HepG2 (cell line): ENCODE data around the gene CDK15. TPM values are rescaled to one million over a fixed set of nuclear protein-coding genes. Genes with fewer than 3 reads are reported as not detected.

Experiments used
- ATAC-seq: fragments of 200-7000 bp; cut with Tn5 transposase; 3 replicates; pipeline ENCODE4 v1.9.1; 2020; ENCODE audit warnings: mild to moderate bottlenecking, moderate library complexity
- BruUV-seq: library from RNA; stranded (reverse); fragments of 400-500 nt; replicated peaks from 2 replicates; lab custom pipeline; 2021; lab: Mats Ljungman, UMichigan
- CTCF ChIA-PET: fragments of 300-600 bp; formaldehyde crosslinking; extraction: SDS; loops from one replicate; lab custom pipeline; 2021; ENCODE audit warnings: low total read pairs, inconsistent platforms, low intra/inter-chr PET ratio; lab: Yijun Ruan, JAX
- POLR2A ChIA-PET: fragments of 350-600 bp; sonication (Branson Sonifier 250); formaldehyde crosslinking; loops from one replicate; lab custom pipeline; 2020; ENCODE audit warnings: antibody characterized with exemption, inconsistent platforms; lab: Yijun Ruan, JAX
- DNase-seq: peaks from one replicate; pipeline ENCODE4 v3.0.0-alpha.2; 2015; ENCODE audit warnings: low spot score
- FAIRE-seq: peaks from 3 replicates; lab custom pipeline; 2011; peaks lifted over from hg19 to GRCh38; lab: Jason Lieb, UNC
- H2AFZ ChIP-seq: one replicate; pipeline ENCODE4 v1.6.1; 2011; ENCODE audit warnings: low read length, inconsistent platforms
- H3K27ac ChIP-seq: fragments of 300-600 bp; 3 replicates; pipeline ENCODE4 v1.8.0; 2011; ENCODE audit warnings: mixed run types, mild to moderate bottlenecking, mixed read lengths, low read length, inconsistent platforms; ENCODE audit not compliant: insufficient read depth; ENCODE audit errors: extremely low read length
- H3K27me3 ChIP-seq, 2 experiments: fragments of 200-600 bp in 1 of 2; 2 replicates in 1 of 2; 3 replicates in 1 of 2; pipeline versions ENCODE4 v1.6.0 to v1.8.0; 2011; ENCODE audit warnings: low read length in 2 of 2, mild to moderate bottlenecking in 2 of 2, moderate library complexity in 2 of 2, inconsistent platforms in 1 of 2; ENCODE audit not compliant: insufficient read depth in 2 of 2, control insufficient read depth in 1 of 2
- H3K36me3 ChIP-seq, 2 experiments: fragments of 200-600 bp in 1 of 2; replicated peaks in 1 of 2; 2 replicates in 1 of 2; 3 replicates in 1 of 2; pipeline versions ENCODE4 v1.5.1 to v1.8.0; 2011; ENCODE audit warnings: low read length in 2 of 2, inconsistent platforms in 1 of 2; ENCODE audit not compliant: insufficient read depth in 2 of 2, control insufficient read depth in 1 of 2
- H3K4me1 ChIP-seq: 2 replicates; pipeline ENCODE4 v1.5.1; 2012; ENCODE audit warnings: low read length, inconsistent platforms; ENCODE audit not compliant: insufficient read depth
- H3K4me2 ChIP-seq: 2 replicates; pipeline ENCODE4 v1.6.0; 2011; ENCODE audit warnings: low read depth, low read length, inconsistent platforms
- H3K4me3 ChIP-seq, 3 experiments: fragments of 200-600 bp in 1 of 3; sonication (generic), shearing (Covaris generic) in 1 of 3; replicated peaks in 1 of 3; 2 replicates each; pipeline ENCODE4 v1.5.1; 2011 to 2016; ENCODE audit warnings: low read length in 3 of 3, inconsistent platforms in 2 of 3, low read depth in 2 of 3, mild to moderate bottlenecking in 2 of 3, control low read depth in 1 of 3, mixed read lengths in 1 of 3; ENCODE audit not compliant: insufficient read depth in 1 of 3
- H3K79me2 ChIP-seq: one replicate; pipeline ENCODE4 v1.6.1; 2011; ENCODE audit warnings: low read length, inconsistent platforms; ENCODE audit not compliant: insufficient read depth
- H3K9ac ChIP-seq: 2 replicates; pipeline ENCODE4 v1.6.0; 2011; ENCODE audit warnings: mild to moderate bottlenecking, low read depth, low read length, inconsistent platforms; ENCODE audit not compliant: insufficient read depth
- H3K9me3 ChIP-seq: 2 replicates; pipeline ENCODE4 v1.5.1; 2012; ENCODE audit warnings: mild to moderate bottlenecking, low read length
- H4K20me1 ChIP-seq: 2 replicates; pipeline ENCODE4 v1.6.0; 2011; ENCODE audit warnings: inconsistent platforms, mild to moderate bottlenecking, low read length, moderate library complexity; ENCODE audit not compliant: insufficient read depth
- CAMTA2 ChIP-seq: sonication (generic); formaldehyde crosslinking; IDR thresholded peaks from 2 replicates; pipeline ENCODE4 v1.4.0; 2020; ENCODE audit warnings: mild to moderate bottlenecking, missing genetic modification reagents, borderline replicate concordance
- HDAC6 ChIP-seq: fragments of 200-600 bp; sonication (generic); IDR thresholded peaks from 2 replicates; pipeline ENCODE4 v1.7.0; 2017; ENCODE audit warnings: mild to moderate bottlenecking, antibody characterized with exemption, low read length, low read depth
- POGZ ChIP-seq: sonication (generic); formaldehyde crosslinking; IDR thresholded peaks from 2 replicates; pipeline ENCODE4 v1.4.0; 2020; ENCODE audit warnings: mild to moderate bottlenecking, missing genetic modification reagents
- PRMT3 ChIP-seq: sonication (generic); formaldehyde crosslinking; IDR thresholded peaks from 2 replicates; pipeline ENCODE4 v1.8.1; 2022; ENCODE audit warnings: low read depth, mild to moderate bottlenecking, moderate library complexity, missing genetic modification reagents, borderline replicate concordance
- RNF2 ChIP-seq: fragments of 450-650 bp; conservative IDR thresholded peaks from 2 replicates; pipeline ENCODE4 v1.6.1; 2016; ENCODE audit warnings: low read depth
- SSRP1 ChIP-seq: IDR thresholded peaks from 2 replicates; pipeline ENCODE4 v1.6.1; 2016; ENCODE audit warnings: control low read depth
- ZC3H13 ChIP-seq: sonication (generic); formaldehyde crosslinking; IDR thresholded peaks from 2 replicates; pipeline ENCODE4 v1.8.1; 2023; ENCODE audit warnings: mild to moderate bottlenecking, missing genetic modification reagents, moderate library complexity
- ZNF138 ChIP-seq: sonication (generic); formaldehyde crosslinking; IDR thresholded peaks from 2 replicates; pipeline ENCODE4 v1.5.0; 2020; ENCODE audit warnings: mild to moderate bottlenecking, low read depth, missing genetic modification reagents
- ZNF496 ChIP-seq: sonication (generic); formaldehyde crosslinking; IDR thresholded peaks from 2 replicates; pipeline ENCODE4 v1.8.1; 2023; ENCODE audit warnings: mild to moderate bottlenecking, moderate library complexity, missing genetic modification reagents; ENCODE audit not compliant: insufficient replicate concordance
- ZNF556 ChIP-seq: sonication (generic); formaldehyde crosslinking; IDR thresholded peaks from 2 replicates; pipeline ENCODE4 v1.4.0; 2020; ENCODE audit warnings: mild to moderate bottlenecking, missing genetic modification reagents, borderline replicate concordance
- ZNF75D ChIP-seq: sonication (generic); formaldehyde crosslinking; IDR thresholded peaks from 2 replicates; pipeline ENCODE4 v1.8.1; 2023; ENCODE audit warnings: missing genetic modification reagents, mild to moderate bottlenecking, borderline replicate concordance
- ZSCAN12 ChIP-seq: sonication (generic); formaldehyde crosslinking; IDR thresholded peaks from 2 replicates; pipeline ENCODE4 v1.9.0; 2021; ENCODE audit warnings: mild to moderate bottlenecking, missing genetic modification reagents
- ZSCAN30 ChIP-seq: sonication (generic); formaldehyde crosslinking; IDR thresholded peaks from 2 replicates; pipeline ENCODE4 v1.5.0; 2020; ENCODE audit warnings: mild to moderate bottlenecking, missing genetic modification reagents
- WGBS: methylation state at CpG from one replicate; pipeline ENCODE4 v1.1.6; 2017; ENCODE audit warnings: low lambda C conversion rate; 5-methylcytosine and 5-hydroxymethylcytosine counted together
- in situ Hi-C: cut with HindIII; loops from 2 replicates; pipeline ENCODE4 v1.10.0; 2017; ENCODE audit warnings: low pct_unique_long_range_greater_than_20kb; ENCODE audit not compliant: extremely low pct_ligation_motif_present
- intact Hi-C: fragments of 100-400 bp; cut with micrococcal nuclease; formaldehyde crosslinking; loops from one replicate; pipeline ENCODE4 v1.10.0; 2022; ENCODE audit not compliant: unreplicated experiment
- polyA plus RNA-seq, 8 experiments: library from polyadenylated mRNA; depleted of rRNA in 3 of 8; stranded (reverse) in 7 of 8; unstranded in 1 of 8; fragments of >200 nt; fragmentation: Illumina TruSeq in 4 of 8; extraction: Trizol in 4 of 8; gene quantifications; 2 replicates each; pipeline versions ENCODE4 v1.2.1 to v1.2.3, GENCODE V29; 2011 to 2016; ENCODE audit warnings: low read depth in 4 of 8, missing spikeins in 1 of 8, mixed read lengths in 1 of 8; ENCODE audit not compliant: insufficient read depth in 1 of 8
- total RNA-seq, 5 experiments: library from RNA; depleted of rRNA; stranded (reverse); fragments of >200 nt; fragmentation: Illumina TruSeq; extraction: Trizol; gene quantifications; 2 replicates each; pipeline ENCODE4 v1.2.3, GENCODE V29; 2016; ENCODE audit warnings: low read depth in 1 of 5
- TF ChIP-seq, protein P1 (sequence below): sonication (generic); formaldehyde crosslinking; IDR thresholded peaks from 2 replicates; pipeline ENCODE4 v1.9.0; 2021; ENCODE audit warnings: missing genetic modification reagents, mild to moderate bottlenecking, borderline replicate concordance
- TF ChIP-seq, protein P2 (sequence below): sonication (generic); formaldehyde crosslinking; IDR thresholded peaks from 2 replicates; pipeline ENCODE4 v1.4.0; 2020; ENCODE audit warnings: missing genetic modification reagents, borderline replicate concordance
- TF ChIP-seq, protein P3 (sequence below): sonication (generic); formaldehyde crosslinking; conservative IDR thresholded peaks from 2 replicates; pipeline ENCODE4 v1.4.0; 2020; ENCODE audit warnings: missing genetic modification reagents

Gene CDK15
- total and polyA plus RNA-seq, 2 of the 13 experiments (the other 11 are each of a cell fraction or from before 2014, with no cell fraction given) = not detected

DNA sequence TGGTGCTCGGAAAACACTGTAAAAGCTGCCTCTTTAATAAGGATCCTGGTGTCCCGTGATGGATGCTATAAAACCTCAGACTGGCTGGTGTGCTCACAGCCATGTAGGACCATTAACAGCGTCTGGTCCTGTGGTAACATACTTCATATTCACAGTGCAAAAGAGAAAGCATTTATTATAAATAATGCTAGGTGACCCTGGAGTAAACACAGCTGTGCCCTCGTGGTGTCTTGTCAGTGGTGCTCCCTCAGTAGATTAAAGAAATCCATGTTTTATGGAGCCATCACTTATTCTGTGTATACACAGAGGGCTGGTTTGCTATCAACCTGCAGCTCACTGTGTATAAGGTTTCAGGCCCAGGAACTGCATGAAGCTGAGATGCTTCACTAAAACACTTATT lies 106.9 kb downstream of the CDK15 start:
- Histone ChIP-seq H3K36me3 (no peaks in the 10 kb centered on the region; a peak in 1 of 5 replicates), H3K4me3 (no peak overlapping the region), H3K4me1 (no peaks in the 10 kb centered on the region), H3K9me3 (no peaks in the 10 kb centered on the region), H4K20me1 (no peaks in the 10 kb centered on the region), H3K27me3 (0 out of 5 replicates have a peak, but pooled peaks cover 0 to 4% of the 10 kb centered on the region in 2 experiments), H3K27ac (no peak overlapping the region), H3K4me2 (no peak overlapping the region), H2AFZ (no peak overlapping the region), H3K9ac (no peak overlapping the region), H3K79me2 (no peaks in the 10 kb centered on the region)
- ATAC-seq (no peak), DNase-seq (no peak), FAIRE-seq (no peak)
- TF ChIP-seq, protein P1, sequence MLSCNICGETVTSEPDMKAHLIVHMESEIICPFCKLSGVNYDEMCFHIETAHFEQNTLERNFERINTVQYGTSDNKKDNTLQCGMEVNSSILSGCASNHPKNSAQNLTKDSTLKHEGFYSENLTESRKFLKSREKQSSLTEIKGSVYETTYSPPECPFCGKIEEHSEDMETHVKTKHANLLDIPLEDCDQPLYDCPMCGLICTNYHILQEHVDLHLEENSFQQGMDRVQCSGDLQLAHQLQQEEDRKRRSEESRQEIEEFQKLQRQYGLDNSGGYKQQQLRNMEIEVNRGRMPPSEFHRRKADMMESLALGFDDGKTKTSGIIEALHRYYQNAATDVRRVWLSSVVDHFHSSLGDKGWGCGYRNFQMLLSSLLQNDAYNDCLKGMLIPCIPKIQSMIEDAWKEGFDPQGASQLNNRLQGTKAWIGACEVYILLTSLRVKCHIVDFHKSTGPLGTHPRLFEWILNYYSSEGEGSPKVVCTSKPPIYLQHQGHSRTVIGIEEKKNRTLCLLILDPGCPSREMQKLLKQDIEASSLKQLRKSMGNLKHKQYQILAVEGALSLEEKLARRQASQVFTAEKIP (CRISPR knock-in tag) = no peak
- TF ChIP-seq ZSCAN12 (CRISPR knock-in tag) (no peak), ZNF496 (CRISPR knock-in tag) (no peak), ZNF138 (no peak), RNF2 (no peak), ZSCAN30 (CRISPR knock-in tag) (no peak), SSRP1 (no peak), POGZ (CRISPR knock-in tag) (no peak), ZNF556 (CRISPR knock-in tag) (no peak), ZC3H13 (no peak), CAMTA2 (CRISPR knock-in tag) (no peak), HDAC6 (no peak), ZNF75D (CRISPR knock-in tag) (no peak), PRMT3 (CRISPR knock-in tag) (no peak)
- TF ChIP-seq, protein P2, sequence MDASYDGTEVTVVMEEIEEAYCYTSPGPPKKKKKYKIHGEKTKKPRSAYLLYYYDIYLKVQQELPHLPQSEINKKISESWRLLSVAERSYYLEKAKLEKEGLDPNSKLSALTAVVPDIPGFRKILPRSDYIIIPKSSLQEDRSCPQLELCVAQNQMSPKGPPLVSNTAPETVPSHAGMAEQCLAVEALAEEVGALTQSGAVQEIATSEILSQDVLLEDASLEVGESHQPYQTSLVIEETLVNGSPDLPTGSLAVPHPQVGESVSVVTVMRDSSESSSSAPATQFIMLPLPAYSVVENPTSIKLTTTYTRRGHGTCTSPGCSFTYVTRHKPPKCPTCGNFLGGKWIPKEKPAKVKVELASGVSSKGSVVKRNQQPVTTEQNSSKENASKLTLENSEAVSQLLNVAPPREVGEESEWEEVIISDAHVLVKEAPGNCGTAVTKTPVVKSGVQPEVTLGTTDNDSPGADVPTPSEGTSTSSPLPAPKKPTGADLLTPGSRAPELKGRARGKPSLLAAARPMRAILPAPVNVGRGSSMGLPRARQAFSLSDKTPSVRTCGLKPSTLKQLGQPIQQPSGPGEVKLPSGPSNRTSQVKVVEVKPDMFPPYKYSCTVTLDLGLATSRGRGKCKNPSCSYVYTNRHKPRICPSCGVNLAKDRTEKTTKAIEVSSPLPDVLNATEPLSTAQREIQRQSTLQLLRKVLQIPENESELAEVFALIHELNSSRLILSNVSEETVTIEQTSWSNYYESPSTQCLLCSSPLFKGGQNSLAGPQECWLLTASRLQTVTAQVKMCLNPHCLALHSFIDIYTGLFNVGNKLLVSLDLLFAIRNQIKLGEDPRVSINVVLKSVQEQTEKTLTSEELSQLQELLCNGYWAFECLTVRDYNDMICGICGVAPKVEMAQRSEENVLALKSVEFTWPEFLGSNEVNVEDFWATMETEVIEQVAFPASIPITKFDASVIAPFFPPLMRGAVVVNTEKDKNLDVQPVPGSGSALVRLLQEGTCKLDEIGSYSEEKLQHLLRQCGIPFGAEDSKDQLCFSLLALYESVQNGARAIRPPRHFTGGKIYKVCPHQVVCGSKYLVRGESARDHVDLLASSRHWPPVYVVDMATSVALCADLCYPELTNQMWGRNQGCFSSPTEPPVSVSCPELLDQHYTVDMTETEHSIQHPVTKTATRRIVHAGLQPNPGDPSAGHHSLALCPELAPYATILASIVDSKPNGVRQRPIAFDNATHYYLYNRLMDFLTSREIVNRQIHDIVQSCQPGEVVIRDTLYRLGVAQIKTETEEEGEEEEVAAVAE = no peak
- TF ChIP-seq, protein P3, sequence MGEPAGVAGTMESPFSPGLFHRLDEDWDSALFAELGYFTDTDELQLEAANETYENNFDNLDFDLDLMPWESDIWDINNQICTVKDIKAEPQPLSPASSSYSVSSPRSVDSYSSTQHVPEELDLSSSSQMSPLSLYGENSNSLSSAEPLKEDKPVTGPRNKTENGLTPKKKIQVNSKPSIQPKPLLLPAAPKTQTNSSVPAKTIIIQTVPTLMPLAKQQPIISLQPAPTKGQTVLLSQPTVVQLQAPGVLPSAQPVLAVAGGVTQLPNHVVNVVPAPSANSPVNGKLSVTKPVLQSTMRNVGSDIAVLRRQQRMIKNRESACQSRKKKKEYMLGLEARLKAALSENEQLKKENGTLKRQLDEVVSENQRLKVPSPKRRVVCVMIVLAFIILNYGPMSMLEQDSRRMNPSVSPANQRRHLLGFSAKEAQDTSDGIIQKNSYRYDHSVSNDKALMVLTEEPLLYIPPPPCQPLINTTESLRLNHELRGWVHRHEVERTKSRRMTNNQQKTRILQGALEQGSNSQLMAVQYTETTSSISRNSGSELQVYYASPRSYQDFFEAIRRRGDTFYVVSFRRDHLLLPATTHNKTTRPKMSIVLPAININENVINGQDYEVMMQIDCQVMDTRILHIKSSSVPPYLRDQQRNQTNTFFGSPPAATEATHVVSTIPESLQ (CRISPR knock-in tag) = no peak
- intact Hi-C loops = no loop called here
- in situ Hi-C loops = no loop called here
- CTCF ChIA-PET = interaction anchor here (0.7 kb wide), 1 partner anchor 193 kb away, joined by 4 read pairs; no protein-coding TSS in a partner anchor
- POLR2A ChIA-PET = no interaction called here
- BruUV-seq = no TSS peak
- 9% methylated on average over 4 of the region's 4 CpGs for WGBS
